Cerebellar nuclear complex (tissue), 1 donor: ENCODE data around the gene CFDP1.
"Not testable (repeated sequence)": the region's sequence is repeated elsewhere in the genome, so short reads cannot be mapped to it uniquely, and the experiment has no call there.

Experiments used
- DNase-seq, 2 experiments: peaks; one replicate each; lab custom pipeline; 2025; lab: John Stamatoyannopoulos, UW

Gene CFDP1

DNA sequence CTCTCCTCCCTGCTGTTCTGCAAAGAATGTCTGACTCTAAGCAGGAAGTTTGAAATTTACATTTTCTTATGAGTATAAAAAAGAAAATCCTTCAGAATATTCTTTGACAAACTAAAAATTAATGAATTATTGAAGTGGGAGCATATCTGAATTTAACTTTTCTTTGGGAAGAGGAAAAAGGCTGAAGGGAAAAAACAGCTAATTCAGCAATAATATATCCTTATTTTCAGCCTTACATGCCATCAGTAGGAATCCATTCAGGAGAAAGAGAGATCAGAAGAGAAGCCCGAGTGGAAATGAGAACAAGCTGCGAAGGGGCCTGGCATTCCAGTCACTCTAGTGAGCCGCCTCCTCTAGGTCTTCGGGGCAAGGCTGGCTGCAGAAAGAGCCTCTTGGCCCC lies 140.1 kb downstream of the CFDP1 start:
- DNase-seq = no peak

DNA sequence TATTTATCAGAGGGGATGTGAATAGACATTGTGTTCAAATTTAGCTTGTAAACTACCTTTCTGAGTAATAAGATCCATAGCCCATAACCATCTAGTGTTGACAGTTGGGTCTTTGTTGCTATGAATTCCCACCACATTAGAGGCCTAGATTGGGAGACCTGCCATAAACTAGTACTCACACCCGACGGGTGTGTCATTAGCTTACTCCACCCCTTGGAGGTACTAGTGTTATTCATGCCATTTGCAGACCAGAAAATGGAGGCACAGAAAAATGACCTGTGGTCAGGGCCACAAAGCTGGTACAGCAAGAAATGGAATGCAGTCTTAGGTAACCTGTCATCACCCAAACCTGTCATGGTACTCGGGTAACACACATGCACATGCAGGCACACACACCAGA lies 140.6 kb downstream of the CFDP1 start:
- DNase-seq = no peak

DNA sequence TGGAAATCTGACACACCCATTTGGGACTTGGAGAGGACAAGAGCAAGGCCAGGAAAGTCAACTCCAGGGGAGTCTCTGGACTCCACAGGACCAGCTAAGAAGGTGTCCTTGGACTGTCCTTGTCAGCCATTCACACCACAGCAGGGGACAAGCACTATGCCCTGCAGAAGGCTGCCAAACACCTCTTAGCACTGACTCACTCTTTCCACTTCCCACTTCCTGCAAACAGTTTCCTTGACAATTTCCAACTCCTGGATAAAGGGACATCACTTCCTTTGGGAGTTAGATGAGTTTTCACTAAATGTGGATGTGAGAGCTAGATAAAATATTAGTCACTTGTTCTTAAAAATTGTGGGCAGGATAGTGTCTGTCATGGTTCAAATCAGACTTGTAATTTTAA lies 144.1 kb downstream of the CFDP1 start:
- DNase-seq = no peak

DNA sequence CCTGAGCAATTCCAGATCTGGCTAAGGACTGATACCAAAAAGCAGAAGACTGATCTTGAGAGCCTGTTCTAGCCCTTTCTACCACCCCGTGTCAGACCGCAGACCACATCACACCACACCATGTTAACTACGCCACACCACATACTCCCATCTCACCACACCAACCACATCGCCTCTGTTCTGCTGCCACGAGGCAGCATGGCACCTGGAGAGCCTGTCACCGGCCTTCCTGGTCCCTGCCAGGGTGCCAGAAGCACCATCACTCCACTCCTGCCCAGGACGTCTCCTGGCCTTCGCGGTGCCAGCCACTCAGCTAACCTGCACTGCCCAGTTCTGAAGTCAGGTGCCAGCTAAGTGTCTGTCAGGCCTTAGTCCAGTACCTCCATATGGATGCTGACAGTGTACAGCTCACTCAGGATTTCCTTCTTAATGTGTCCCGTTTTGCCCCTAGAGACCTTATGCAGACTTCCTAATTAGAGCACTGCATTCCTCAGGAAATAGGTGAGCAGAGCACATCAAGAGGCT lies 144.6 kb downstream of the CFDP1 start:
- no peak for DNase-seq

DNA sequence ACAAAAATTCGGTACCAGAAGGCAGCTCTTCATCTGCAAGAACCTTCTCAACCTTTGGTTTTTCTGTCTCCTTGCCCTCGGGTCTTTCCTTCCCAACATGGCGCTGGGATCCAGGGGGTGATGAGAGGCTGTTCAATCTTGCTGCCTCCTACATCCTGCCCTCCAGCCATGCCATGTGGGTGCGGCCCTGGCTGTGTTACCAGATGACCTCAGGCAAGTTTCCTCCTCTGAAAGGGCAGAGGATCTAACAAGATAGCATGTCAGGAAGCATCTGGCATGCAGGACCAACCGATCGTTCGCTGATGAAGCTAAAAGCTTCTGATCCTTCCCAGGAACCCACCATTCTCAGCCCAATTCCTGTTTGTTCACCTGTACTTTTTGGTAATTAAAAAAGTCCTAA lies 145.1 kb downstream of the CFDP1 start:
- DNase-seq = no peak

DNA sequence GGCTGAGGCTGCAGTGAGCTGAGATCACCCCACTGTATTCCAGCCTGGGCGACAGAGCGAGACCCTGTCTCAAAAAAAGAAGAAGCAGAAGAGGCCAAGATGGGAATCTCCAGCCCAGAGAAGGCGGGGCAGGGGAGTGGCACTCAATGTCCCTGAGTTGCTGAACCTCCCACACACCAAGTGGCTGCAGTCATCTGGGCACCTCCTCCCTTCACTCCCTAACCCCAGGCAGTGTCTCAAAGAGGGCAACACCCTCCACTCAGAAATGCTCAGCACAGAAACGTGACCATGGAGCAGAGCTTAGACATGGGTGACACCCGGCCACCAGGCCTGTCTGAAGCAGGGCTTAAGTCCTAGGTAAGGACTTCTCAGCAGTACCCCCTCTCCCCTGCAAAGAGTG lies 145.6 kb downstream of the CFDP1 start:
- no peak for DNase-seq

DNA sequence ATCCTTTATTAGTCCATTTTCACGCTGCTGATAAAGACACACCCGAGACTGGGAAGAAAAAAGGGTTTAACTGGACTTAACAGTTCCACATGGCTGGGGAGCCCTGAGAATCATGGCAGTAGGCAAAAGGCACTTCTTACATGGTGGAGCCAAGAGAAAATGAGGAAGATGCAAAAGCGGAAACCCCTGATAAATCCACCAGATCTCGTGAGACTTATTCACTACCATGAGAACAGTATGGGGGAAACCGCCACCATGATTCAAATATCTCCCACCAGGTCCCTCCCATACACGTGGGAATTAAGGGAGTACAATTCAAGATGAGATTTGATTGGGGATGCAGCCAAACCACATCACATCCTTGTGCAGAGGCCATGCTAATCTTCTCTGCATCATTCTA lies 146.9 kb downstream of the CFDP1 start:
- DNase-seq = no peak

DNA sequence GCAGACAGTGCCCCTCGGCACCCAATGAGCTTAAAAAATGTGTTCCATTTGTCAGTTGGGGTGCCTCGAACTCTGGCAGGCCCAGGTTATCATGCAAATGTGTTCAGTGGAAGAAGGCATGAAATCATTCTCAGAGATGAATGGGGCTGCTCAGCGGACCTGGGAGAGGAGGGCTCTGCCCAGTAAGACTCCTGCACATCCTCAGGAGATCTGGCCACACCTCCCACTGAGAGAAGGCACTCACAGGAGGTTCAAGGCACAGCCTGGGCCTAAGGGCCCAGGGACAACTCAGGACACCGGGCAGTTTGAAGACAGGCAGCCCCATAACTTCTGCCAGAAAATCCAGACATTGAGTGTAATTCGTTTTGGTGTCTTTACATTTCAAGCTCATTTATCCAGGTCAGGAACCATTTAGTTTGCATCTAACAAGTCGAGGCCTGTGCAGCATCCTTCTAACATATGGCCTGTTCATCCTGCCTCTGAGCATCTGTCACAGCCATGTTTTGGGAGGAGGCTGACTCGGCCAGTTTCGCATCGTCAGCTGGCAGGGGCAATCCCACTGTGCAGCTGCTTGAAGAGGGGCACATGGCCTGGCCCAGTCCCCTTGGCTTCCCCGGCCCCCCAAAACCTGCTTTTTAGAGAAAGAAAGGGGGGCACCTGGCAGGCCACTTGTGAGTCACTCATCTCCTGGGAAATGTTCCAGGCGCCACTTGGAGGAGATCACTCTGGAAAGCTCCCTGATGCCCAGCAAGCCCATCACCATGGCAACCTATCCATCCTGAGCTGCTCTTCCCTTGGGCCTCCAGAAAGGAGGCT lies 150.6 kb downstream of the CFDP1 start:
- peak; percentile 57 to 76 for DNase-seq

DNA sequence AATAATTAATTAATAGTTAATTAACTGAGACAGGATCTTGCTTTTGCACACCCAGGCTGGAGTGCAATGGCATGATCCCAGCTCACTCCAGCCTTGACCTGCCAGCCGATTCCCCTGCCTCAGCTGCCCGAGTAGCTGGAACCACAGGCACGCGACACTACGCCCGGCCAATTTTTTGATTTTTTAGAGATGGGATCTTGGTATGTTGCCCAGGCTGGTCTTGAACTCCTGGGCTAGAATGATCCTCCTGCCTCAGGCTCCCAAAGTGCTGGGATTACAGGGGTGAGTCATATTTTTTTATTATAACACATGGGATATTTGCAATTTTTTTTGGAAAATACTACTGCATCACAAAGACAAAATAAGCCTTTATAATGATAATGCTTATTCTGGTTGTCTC lies 151.5 kb downstream of the CFDP1 start:
- DNase-seq = no peak

DNA sequence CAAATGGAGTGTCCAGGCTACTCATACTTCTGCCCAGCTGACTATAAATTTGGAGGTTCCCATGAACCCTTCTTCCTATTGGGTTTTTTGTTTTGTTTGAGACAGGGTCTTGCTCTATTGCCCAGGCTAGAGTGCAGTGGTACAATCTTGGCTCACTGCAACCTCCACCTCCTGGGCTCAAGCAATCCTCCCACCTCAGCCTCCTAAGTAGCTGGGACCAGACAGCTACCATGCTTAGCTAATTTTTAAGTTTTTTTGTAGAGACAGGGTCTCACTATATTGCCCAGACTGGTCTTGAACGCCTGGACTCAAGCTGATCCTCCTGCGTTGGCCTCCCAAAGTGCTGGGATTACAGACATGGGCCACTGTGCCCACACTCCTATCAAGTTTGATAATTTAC lies 152.3 kb downstream of the CFDP1 start:
- not testable (repeated sequence) for DNase-seq

DNA sequence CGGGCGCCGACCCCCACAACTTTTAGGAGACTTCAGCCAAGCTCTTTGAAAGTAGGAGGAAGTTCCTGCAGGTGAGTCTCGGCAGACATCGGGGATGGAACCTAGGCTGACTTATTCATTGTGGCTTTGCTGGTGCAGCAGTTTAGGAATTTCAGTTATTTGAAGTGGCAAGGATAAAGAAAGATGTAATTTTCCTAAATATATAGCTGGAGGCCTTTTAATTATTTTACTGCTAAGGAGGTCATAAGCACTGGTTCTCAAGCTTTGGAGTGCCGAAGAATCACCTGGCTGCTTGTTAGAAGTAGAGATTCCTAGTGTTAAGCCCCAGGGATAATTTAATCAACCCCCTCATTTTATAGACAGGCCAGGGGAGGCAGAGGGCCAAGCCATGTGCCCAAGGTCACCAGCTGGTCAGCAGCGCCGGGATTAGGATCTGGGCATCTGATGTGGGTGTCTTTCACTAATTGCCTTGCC lies 152.9 kb downstream of the CFDP1 start:
- no peak for DNase-seq

DNA sequence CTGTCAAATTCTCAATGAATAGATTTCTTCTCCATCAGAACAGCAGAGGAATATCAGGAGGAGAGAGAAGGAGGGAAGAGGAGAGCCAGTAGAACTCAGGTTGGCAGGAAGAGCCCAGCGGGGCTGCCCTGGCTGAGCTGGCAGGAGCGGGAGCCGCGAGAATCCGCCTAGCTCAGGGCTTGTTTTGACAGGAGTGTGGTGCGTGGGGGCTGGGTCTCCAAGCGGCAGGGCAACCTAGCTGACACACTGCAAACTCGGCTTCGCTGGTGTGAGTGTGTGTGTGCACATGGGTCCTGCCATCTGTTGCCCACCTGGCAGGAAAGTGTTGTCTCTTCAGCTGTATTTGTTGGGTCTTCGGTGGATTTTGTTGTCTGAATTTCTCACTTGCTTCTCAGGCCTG lies 154.0 kb downstream of the CFDP1 start:
- DNase-seq = peak in 1 of 2 experiments; percentile 28

DNA sequence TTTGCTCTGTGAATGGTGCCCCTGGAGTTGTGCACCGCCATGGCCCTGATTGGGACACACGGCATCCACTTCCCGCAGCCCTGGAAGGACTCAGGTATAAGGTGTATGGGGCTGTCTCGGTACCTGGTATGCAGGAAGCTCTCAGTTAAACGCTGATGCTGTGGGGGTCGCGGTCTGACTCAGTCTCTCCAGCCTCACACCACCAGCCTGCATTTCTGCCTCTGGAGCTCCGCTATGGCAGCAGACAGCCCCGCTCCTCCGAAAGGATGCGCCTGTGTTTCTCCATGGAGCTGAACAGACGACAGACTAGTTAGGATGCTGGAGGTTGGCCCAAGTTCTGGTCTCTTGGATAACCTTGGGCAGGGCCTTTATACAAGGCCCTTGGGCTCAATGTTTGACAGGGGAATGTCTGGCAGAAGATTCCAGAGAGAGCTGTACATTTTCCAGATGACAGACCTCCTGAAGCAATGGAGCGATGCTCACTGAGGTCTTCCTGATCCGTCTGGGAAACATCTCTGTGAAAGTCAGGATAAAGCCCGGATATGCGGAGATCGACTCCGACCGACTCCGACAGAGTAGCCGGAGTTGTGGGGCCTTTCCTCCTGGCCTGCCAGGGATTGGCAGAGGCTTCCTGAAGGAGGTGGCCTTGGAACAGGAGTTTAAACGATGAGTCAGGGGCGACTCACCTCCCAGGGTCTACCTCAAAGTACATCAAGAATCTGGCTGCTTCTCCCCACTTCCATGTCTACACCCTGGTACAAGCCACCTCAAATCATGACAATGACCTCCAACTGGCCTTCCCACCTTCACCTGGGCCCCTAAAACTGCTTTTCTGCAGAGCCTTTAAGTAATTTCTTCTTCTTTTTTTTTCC lies 160.0 kb downstream of the CFDP1 start:
- DNase-seq = no peak

DNA sequence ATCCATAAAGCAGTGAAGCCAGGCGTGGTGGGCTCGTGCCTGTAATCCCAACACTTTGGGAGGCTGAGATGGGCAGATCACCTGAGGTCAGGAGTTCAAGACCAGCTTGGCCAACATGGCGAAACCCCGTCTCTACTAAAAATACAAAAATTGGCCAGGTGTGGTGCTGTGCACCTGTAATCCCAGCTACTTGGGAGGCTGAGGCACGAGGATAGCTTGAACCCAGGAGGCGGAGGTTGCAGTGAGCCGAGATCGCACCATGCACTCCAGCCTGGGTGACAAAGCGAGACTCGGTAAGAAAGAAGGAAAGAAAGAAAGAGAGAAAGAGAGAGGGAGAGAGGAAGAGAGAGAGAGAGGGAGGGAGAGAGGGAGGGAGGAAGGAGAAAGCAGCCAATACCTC lies 160.7 kb downstream of the CFDP1 start:
- not testable (repeated sequence) for DNase-seq

DNA sequence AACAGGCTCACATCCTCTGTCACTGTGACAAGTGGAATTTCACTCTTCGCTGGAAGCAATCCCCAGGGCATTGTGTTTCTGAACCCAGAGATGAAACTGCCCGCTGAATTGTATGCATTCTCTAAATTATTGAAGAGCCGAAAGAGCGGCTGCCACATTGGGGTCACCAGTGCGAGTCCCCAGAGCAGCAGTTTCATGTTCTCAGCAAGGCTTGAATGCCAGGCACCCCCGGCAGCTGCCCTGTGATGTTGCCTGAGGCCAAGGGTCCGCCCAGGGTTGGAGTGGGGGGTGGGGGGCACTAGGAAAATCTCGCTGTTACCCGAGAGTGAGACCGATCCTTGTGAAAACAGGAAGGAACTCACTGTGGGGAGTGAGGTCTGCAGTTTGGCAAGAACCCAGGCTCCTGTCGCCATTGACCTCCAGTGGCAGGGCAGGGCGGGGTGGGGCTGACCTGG lies 161.2 kb downstream of the CFDP1 start:
- DNase-seq = no peak

DNA sequence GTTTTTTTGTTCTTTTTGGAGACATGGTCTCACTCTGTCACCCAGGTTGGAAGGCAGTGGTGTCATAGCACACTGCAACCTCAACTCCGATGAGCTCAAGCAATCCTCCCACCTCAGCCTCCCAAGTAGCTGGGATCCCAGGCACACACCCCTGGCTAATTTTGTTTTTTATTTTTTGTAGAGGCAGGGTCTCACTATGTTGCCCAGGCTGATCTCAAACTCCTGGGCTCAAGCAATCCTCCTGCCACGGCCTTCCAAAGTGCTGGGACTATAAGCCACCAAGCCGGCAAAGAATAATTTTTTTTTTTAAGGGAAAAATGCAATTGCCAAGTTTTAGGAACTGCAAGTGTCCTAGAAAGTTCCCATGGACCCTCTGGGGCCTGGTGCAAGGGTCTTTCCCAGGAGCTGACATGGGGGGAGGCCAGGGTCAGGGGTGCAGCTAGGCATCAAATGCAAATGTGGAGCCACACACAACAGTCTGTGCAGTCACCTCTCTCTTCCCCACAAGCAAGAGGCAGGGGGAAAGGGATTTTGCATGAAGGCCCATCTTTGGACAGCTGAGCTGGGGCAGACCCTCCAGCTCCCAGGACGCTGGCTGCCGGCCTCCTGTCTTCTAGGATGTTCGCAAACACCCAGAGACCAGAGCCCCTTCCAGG lies 161.7 kb downstream of the CFDP1 start:
- no peak for DNase-seq

DNA sequence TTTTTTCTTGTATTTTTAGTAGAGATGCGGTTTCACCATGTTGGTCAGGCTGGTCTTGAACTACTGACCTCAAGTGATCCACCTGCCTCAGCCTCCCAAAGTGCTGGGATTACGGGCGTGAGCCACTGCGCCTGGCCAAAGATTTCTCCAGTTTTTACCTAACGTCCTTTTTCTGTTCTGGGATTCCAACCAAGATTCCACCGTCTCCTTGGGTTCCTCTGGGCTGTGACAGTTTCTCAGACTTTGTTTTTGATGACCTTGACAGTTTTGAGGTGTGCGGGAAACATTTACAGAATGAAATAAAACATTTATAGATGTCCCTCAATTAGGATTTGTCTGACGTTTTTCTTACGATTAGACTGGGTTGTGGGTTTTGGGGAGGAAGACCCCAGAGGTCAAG lies 163.9 kb downstream of the CFDP1 start:
- not testable (repeated sequence) for DNase-seq

DNA sequence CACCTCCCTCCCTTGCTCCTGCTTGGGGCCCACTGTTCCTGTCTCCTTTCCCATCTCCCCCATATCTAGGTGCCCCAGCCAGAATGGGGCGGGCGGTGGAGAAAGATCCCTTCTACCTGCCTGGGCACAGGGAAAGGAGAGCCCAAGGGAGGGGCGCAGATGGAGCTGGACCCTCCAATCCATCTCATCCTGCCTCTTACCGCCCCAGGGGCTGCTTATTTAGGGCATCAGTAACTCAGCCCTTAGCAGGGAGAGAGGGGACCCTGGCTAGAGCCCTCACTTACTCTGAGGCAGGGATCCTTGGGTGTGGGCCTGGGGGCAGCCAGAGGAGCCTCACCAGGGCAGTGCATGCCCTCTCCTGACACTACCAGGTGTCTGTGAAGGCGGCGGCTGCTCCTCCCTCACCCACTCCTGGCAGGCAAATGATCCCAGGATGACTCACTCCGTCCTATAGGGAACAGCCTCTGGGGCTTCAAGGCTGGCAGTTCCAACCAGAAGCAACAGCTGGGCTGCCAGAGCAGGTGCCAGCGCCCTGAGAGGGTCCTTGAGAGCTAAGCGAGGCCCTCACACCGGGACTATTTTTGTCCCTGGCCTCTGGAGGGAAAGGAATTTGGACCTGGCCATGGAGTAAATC lies 165.6 kb downstream of the CFDP1 start:
- DNase-seq = no peak

DNA sequence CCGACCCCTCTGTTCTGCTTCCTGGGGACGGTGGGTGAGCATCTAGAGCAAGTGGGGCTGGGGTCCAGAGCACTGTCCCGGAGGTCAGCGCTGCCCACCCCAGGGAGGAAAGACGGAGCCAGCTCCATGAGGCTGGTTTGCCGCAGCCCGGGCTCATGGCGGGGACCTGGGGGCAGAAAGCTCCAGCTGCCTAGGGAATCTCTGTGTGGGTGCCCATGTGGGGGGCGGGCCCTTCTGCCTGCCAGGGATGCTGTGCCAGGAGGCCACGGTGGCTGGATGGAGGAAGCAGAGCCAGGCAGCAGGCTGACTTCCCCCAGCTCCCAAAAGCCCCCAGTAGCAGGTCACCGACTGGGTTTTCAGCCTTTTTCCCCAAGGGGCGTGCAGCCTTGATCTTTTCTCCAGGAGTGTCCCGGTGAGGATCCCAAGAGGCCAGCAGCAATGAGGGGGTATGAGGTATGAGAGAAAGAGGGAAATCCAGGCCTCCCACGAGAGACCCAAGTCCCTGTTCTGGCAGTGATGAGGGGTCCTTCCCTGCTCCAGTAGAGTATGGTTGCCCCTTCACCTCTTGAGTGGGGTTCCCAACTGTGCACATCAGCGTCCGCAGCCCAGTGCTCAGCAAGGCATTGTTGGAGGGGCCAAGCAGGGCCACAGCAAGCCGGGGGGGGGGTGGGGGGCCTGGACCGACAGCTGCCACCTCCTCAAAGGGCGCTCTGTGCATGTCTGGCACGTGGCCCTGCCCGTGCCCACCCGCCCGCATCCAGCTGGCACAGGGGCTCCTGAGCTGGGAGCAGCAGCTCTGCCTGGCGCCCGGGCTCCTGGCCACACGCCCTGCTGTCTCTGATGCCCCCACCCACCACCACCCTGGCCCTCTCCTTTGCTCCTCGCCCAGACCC lies 166.3 kb downstream of the CFDP1 start:
- DNase-seq = no peak

DNA sequence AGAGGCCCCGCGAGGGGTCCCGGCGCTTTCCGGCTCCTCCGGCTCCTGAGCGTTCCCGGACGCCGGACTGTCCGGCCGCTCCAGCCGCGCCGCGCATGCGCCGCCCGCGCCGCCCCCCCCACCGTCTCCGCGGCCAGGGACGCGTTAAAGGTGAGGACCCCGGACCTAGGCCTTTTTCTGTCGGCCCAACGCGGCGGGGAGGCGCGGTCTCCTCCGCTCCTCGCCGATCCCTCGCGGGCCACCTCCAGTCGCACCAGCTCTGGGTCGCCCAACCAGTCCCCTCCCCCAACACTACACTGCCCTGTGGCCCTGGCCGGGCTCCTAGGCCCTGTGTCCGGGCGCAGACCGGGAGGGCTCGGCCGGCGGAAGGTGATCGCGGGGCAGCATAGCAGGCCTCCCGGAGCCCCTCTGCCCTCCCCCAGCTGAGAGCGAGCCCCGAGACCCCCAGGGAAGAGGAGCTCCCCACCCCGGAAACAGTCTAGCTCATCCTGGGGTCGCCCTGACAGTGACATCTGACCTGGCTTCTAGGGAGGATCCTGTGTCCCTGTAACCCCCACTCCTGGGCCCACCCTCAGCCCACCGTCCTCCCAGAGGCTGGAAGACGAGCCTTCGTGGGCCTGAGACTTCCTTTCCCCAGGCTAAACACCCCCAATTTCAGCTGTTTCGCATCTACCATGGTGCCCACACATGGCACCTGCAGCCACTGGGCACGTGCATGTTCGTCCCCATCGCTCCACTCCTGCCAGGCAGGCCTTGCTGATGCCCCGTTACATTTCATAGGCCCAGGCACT lies 167.2 kb downstream of the CFDP1 start:
- DNase-seq = peak in 1 of 2 experiments; percentile 42
